ENCODE data around the gene AGPAT3.

- TF ChIP-seq CTCF (IDR thresholded peaks at IDR 0.05) (no peak), ZFX (IDR thresholded peaks at IDR 0.05; ENCODE audit: borderline replicate concordance) (no peak)
These were observed 78.6 kb downstream of the AGPAT3 start for GRCh38 chr21:43943512-43944077.
